Measurements from ENCODE around the gene DNAH9.
"Not testable (repeated sequence)": the region's sequence is repeated elsewhere in the genome, so short reads cannot be mapped to it uniquely, and the experiment has no call there.

Gene DNAH9

DNA sequence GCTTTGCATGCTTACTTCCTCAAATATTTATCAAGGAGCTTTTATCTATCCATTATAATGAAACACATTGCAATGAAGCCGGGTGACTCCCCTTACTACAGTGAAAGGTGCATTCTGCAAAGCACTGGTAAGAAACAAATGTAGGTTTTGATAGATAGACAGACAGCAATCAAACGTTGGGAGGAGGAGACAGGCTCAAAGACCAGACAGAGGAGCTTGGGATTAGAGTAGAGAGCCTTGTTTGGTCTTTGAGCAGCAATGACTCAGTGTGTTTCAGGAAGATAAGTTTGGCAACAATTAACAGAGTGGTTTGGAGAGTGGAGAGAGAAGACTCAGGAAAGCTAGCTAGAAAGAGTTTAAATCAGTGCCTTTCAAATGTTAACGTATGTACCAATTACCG lies 330.2 kb downstream of the DNAH9 start:
- no peak for DNase-seq

GRCh38 chr17:11932337-11932898 lies 334.1 kb downstream of the DNAH9 start:
- no peak for DNase-seq

DNA sequence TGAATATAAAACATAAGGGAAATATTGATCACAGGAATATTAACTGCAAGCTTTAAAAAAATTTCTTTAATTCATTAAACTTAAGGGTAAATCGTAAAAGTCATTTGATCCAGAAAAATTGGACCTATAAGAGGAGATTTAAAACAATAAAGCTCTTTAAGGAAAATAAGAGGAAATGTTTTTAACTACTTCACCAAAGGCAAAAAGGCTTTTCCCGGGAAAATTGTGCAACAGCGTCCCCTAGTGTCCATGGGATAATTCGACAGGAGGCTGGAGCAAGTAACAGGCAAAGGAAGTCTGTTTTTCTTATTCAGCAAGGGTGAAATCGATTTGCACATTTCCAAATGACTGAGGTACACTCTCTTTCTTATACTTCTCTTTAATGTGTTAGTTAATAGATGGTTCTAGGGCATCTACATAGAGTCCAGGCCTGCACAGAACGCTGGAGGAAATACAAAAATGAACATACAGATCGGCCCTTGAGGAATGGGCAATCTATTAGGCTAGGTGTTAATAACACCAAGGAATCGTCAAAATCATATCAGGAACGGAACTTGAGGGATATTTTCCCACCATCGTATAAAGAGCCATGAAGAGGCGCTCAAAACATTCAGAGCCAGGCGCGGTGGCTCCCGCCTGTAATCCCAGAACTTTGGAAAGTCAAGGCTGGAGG lies 337.6 kb downstream of the DNAH9 start:
- peak; percentile 13 for DNase-seq

GRCh38 chr17:11940904-11941303 lies 342.6 kb downstream of the DNAH9 start:
- DNase-seq, result no peak

DNA sequence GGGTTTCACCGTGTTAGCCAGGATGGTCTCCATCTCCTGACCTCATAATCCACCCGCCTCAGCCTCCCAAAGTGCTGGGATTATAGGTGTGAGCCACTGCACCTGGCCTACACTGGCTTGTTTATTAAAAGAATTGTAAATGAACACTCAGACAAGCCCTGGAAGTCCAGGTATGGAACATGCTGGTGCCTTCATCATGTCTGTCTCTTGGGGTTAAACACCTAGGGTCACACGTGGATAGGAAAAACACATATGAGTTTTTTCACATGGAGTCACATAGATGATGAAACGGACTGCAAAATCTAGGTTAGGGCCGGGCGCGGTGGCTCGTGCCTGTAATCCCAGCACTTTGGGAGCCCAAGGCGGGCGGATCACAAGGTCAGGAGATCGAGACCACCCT lies 344.8 kb downstream of the DNAH9 start:
- not testable (repeated sequence) for DNase-seq

DNA sequence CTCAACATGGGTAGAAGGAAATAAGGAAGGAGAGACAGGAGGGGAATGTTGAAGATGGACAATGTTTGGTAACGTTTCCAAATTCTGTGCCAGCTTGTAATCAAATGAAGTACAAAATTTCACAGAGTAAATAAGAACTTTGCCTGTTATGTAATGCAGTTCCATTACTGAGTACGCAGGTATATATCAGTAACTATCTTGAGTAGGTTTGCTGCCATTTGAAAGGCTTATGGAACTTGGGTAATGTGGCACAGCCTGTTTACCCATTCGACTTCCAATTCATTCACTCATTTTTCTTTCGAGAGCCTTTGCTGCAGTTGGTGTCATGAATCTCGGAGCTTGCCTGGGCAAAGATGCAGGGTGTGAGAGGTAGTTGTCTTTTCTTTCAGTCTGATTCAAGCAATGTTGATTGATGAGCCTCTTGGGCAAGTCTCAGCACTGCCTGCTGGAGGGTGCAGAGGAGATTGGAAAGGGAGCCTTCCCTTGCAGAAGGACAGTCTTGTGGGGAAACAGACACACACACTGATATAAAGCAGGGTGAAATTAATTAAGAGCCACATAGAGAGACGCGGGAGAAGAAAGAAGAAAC lies 345.6 kb downstream of the DNAH9 start:
- no peak for DNase-seq

DNA sequence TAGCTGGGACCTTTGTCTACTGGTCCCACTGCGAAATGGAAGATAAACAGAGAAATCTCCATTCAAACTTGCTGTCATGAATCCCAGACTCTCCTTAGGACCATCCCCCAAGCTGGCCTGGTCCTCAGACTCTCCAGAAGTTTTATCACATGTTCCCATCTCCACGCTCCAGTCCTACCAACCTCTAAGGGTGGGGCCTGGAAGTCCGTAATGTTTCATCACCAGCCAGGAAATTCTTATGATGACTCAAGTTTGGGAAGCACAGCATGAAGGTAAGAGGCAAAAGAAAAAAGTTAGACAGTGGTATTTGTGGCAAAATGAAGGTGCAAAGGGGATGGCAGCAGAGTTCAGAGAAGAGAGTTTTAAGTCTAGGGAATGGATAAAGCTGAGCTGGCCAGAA lies 346.3 kb downstream of the DNAH9 start:
- no peak for DNase-seq

GRCh38 chr17:11948789-11949188 lies 350.5 kb downstream of the DNAH9 start:
- DNase-seq, result no peak

DNA sequence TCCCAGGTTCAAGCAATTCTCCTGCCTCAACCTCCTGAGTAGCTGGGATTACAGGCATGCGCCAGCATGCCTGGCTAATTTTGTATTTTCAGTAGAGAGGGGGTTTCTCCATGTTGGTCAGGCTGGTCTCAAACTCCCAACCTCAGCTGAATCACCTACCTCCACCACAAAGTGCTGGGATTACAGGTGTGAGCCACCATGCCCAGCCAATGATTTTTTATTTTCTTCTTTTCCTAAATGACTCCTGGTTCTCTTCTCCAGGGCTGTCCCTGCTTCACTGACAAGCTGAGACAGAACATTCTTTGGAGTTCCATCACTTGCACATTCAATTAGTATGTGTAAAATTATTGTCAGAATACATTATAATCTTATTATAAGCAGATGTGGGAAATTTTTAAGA lies 351.3 kb downstream of the DNAH9 start:
- not testable (repeated sequence) for DNase-seq

DNA sequence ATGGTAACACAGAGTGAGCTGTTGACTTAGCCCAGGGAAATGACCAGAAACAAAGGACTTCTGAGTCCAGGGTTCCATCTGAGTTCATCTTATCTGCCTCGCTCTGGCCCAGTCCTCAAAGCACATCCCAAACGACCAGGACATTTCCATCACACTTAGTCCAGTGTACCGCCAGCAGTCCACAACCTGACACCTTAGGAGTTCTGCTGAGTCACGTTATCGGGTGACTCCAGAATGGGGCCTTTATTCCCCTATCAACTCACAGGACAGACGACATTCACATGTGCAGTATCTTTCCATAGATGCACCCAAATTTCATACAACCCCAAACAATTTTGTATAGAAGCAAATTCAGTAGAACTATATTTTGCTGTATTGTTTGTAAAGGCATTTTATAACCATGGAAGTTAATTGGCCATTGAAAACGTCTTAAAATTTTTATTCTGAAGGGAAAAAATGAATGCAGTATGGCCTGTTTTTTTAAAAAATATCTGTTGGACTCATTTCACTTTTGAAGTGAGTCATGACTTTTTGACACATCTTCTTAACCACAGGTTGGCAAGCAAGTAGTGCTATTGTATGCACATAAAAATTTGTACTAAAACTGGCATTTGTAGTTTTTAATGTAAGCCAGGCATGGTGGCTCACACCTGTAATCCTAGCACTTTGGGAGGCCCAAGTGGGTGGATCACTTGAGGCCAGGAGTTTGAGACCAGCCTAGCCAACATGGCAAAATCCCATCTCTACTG lies 352.7 kb downstream of the DNAH9 start:
- no peak for DNase-seq

DNA sequence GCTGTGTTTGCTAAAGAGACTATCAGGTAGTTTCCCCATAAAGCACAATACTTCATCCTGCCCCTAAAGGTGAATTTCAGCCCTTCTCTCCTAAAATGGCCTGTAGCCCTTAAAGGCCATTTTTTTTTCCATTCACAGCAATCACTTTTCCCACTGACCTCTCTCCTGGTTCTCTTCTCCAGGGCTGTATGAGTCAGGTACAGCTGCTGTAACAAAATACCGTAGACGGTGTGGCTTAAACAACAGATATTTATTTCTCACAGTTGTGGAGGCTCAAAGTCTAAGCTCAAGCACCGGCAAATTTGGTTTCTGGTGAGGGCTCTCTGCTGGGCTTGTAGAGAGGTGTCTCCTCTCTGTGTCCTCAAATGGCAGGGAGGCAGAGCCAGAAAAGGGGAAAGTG lies 354.3 kb downstream of the DNAH9 start:
- no peak for DNase-seq

DNA sequence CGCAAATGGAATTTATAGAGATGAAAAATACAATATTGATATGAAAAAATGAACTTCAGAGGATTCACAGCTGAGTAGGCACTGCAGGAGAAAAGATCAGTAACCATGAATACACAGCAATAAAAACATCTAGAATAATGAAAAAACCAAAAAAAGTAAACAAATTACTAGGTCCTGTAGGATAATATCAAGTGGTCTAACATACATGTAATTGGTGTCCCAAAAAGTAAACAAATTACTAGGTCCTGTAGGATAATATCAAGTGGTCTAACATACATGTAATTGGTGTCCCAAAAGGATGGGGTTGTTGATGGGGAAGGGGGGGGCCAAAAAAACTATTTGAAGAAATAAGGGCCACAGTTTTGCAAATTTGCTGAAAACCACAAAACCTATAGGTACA lies 355.7 kb downstream of the DNAH9 start:
- DNase-seq, result no peak

DNA sequence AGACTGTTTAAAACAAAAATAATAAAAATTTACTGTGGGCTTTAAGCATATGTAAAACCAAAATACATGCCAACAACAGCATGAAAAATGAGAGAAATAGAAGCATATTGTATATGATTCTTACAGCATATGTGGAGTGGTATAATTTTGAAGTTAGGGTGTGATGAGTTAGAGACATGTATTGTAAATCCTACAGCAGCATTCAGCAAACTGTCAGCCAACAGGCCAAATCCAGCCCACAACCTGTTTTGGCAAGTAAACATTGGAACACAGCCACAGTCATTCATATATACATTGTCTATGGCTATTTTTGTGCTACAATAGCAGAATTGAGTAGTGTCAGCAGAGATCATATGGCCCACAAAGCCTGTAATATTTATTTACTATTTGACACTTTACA lies 356.7 kb downstream of the DNAH9 start:
- no peak for DNase-seq

DNA sequence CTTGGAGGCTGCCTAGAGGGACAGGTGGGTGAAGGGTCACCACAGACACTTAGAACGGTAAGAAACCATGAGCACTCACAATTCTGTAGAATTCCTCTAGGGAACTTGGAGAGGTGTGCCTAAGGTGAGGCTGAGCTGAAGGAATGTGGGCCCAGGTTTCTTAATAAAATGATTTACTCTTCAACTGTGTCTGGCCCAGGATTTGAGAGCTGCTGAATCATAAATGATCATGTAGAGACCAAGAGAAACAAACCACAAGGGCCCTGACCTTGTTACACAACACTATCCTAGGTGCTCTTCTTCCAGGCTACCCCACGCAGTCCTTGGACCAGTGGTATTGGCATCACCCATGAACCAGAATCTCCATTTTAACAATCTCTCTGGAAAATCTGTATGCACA lies 371.3 kb downstream of the DNAH9 start:
- DNase-seq, result no peak

GRCh38 chr17:11972741-11973140 lies 374.5 kb downstream of the DNAH9 start:
- DNase-seq, result not testable (repeated sequence)

DNA sequence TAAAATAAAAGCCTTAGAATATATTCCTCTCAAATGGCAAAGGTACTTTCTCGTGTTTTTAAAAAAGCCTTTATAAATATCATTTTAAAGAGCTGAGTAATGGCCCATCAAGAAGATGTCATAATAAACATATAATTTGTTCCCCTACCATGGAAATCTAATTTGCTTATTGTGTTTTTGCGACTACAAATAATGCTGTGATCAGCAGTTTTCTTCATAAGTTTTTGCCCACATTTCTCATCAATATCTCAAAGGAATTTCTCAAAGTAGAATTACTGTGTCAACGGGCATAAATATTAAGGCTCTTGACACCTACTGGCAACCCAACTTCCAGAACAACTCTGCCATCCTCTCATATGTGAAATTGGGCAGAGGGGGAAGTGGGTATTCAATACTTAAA lies 381.5 kb downstream of the DNAH9 start:
- no peak for DNase-seq

- DNase-seq, result no peak
Measured at GRCh38 chr17:11980813-11981212, 382.5 kb downstream of the DNAH9 start.

DNA sequence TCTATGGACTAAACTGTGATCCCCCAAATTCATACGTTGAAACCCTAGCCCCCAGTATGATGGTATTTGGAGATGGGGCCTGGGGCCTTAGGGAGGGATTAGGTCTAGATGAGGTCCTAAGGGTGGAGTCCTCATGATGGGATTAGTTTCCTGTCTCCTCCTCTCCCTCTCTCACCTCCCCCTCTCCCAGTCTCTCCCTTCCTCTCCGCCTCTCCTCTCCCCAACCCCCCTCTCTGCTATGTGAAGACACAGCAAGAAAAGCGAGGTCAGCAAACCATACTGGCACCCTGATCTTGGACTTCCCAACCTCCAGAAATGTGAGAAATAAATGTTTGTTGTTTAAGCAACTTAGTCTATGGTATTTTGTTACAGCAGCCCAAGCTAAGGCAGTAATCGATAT lies 383.6 kb downstream of the DNAH9 start:
- no peak for DNase-seq

GRCh38 chr17:11986179-11986941 lies 388.1 kb downstream of the DNAH9 start:
- no peak for DNase-seq

DNA sequence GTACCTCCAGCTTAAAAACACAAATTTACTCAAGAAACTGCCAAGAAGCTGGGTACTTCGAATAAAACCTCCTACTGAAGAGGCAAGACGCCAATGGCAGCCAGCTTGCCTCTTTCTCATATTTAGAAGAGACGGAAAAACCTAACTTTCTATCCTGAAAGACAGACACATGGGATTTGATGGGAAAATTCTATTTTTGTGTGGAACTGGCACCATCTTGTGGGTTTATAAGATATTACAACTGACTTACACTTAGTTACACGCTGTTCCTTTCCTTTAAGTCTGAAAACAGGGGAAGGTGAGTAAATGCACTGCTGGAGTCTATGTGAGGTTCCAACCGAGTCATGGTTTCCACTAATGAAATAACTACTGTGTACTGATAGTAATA lies 388.7 kb downstream of the DNAH9 start:
- DNase-seq, result no peak

DNA sequence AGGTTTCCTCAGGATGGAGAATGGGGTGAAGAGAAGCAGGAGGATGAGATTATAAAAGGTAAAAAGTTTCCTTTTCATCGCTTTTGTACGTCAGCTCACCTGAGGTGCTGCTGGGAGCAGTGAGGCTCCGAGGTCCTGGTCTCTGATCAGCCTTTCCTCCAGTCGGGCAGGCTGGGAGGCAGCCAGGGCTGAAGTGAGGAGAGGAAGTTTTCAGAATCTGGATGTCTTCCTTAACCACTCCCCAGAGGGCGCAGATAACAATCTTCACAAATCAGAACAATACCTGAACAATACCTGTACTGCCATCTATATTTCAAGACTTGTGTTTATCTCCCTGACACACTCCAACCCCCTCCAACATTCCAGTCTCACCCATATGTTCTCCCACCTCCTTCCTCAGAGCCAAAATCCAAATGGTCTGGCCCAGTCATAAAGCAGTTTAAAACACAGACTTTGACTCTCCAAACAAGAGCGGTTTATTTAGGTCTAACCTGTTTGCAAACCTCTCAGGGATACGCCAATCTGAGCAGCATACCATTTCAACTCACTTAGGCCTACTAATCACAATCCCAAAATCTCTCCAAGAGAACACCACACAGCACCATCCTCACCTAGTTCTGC lies 392.2 kb downstream of the DNAH9 start:
- DNase-seq, result no peak

GRCh38 chr17:11991461-11991860 lies 393.2 kb downstream of the DNAH9 start:
- DNase-seq, result no peak

DNA sequence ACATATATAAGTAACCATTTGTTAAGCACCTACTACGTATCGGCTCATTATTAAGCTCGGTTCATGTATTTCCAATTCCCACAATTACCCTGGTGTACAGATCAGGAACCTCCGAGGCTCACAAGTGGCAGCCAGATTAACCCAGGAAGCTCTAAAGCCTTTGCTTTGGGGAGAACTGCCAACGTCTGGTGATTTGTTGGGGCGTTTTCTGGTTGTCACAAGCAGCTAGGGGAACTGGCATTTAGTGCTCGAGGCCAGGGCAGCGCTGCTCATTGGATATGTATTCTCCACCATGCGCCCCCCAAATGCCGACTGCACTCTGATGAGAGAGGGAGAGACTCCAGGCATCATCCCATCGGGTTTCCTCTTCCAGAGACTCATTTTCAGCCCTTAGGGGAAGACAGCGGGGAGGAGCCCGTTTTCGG lies 398.5 kb downstream of the DNAH9 start:
- DNase-seq, result peak; percentile 36
